ENCODE results near the gene INTU. TPM values are rescaled to one million over a fixed set of nuclear protein-coding genes. Genes with fewer than 3 reads are reported as not detected.
A peak's percentile ranks its signal among the peaks of the same experiment; 100 is the strongest.
"Not testable (repeated sequence)": the region's sequence is repeated elsewhere in the genome, so short reads cannot be mapped to it uniquely, and the experiment has no call there.

The INTU gene
- total RNA-seq: 10 to 100 TPM; 23.2 to 24.4 TPM
- 10 to 100 TPM; 13.7 to 18.7 TPM for polyA plus RNA-seq (ENCODE audit: insufficient read length in 2 of 2)
- long read RNA-seq, donor 1, partial matches to known transcripts: 6 of 6 reads
- long read RNA-seq, donor 1, other reads (novel, unspliced or antisense): 0 of 6 reads
- long read RNA-seq, donor 2, partial matches to known transcripts: 0 of 2 reads
- long read RNA-seq, donor 2, other reads (novel, unspliced or antisense): 0 of 2 reads
- long read RNA-seq, donor 3: 0 reads
- long read RNA-seq, donor 4, partial matches to known transcripts: 12 of 12 reads
- long read RNA-seq, donor 4, other reads (novel, unspliced or antisense): 0 of 12 reads

DNA sequence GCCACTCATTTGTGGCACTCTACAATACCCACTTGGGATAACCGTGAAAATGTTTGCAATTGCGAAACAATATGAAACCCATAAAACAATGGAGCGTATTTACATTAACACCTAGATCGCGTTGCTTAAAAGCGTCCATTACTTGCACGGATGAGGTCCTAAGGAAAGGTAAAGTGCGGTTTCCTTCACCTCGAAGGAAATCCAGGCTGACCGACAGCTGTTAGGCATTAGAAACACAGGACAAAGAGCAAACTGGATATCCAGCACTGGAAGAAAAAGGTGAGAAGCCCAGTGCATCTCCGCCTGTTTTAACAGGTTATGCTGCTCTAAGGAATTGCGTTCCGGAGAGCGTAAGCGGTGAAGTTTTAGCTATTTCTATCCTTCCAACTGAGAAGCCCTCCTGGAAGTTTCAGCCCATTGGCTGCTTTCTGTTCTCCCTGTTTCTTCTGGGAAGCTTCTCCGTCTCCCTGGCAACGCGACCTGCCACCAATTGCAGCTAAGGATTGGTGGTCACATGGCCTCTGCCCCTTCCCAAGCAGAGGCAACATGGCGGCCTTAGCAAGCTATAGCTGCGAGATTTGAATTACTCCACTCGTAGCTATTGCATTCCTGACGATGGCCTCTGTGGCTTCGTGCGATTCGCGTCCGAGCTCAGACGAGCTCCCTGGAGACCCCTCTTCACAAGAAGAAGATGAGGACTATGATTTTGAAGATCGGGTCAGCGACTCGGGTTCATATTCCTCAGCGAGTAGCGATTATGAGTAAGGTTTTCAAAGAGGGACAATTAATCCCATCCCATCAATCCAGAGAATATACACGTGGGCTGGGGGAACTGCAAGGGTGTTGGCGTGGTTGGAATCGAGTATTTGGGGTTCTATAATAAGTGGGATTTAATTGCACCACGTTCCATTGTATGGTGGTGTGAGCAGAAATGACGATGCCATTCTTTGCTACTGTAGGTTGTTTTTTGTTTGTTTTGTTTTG is at the start of gene INTU:
TSS of gene INTU (plus strand) at position 538 of the 984 bp plus-strand sequence. CDS start at position 616, 78 bp downstream.
- Histone ChIP-seq H3K27ac (ENCODE audit: low read depth, low read length) (peak within 1 kb of the TSS; percentile 85), H3K36me3 (ENCODE audit: control insufficient read depth, insufficient read depth, low read length) (no peaks in the 10 kb centered on the region), H3K27me3 (ENCODE audit: control insufficient read depth, insufficient read depth, low read length) (no peaks in the 10 kb centered on the region), H3K4me1 (ENCODE audit: control insufficient read depth, insufficient read depth, low read length) (no peaks in the 10 kb centered on the region), H3K4me3 (ENCODE audit: low read depth, low read length) (peak within 1 kb of the TSS; percentile 86), H3K9me3 (ENCODE audit: control insufficient read depth, insufficient read depth, low read length) (no peaks in the 10 kb centered on the region)
- peak; percentile 73 to 99 (median 91) for DNase-seq (ENCODE audit: low read depth in 4 of 6, low spot score in 6 of 6)
- WGBS (ENCODE audit: insufficient coverage): under 1% methylated on average over 23 of the region's 38 CpGs

- H3K27ac ChIP-seq (ENCODE audit: low read depth, low read length); H3K36me3 ChIP-seq (ENCODE audit: control insufficient read depth, insufficient read depth, low read length); H3K9me3 ChIP-seq (ENCODE audit: control insufficient read depth, insufficient read depth, low read length); DNase-seq (ENCODE audit: low read depth in 4 of 6, low spot score in 6 of 6); H3K27me3 ChIP-seq (ENCODE audit: control insufficient read depth, insufficient read depth, low read length); H3K4me3 ChIP-seq (ENCODE audit: low read depth, low read length); H3K4me1 ChIP-seq (ENCODE audit: control insufficient read depth, insufficient read depth, low read length): not testable (repeated sequence)
- 88% methylated on average over 2 of the region's 4 CpGs for WGBS (ENCODE audit: insufficient coverage)
These were observed 46.3 kb upstream of the INTU start for GRCh38 chr4:127586496-127586895.

GRCh38 chr4:127586922-127587571 is 45.7 kb upstream of the INTU start:
- Histone ChIP-seq H3K27ac (ENCODE audit: low read depth, low read length) (no peak overlapping the region), H3K9me3 (ENCODE audit: control insufficient read depth, insufficient read depth, low read length) (no peaks in the 10 kb centered on the region), H3K4me3 (ENCODE audit: low read depth, low read length) (no peak overlapping the region), H3K27me3 (ENCODE audit: control insufficient read depth, insufficient read depth, low read length) (no peaks in the 10 kb centered on the region), H3K4me1 (ENCODE audit: control insufficient read depth, insufficient read depth, low read length) (no peaks in the 10 kb centered on the region), H3K36me3 (ENCODE audit: control insufficient read depth, insufficient read depth, low read length) (no peaks in the 10 kb centered on the region)
- WGBS (ENCODE audit: insufficient coverage): 14% methylated on average over 1 of the region's 1 CpG
- peak in 2 of 6 donors; percentile 11 to 58 for DNase-seq (ENCODE audit: low read depth in 4 of 6, low spot score in 6 of 6)

GRCh38 chr4:127589153-127589552 is 43.6 kb upstream of the INTU start:
- H3K27ac ChIP-seq (ENCODE audit: low read depth, low read length); DNase-seq (ENCODE audit: low read depth in 4 of 6, low spot score in 6 of 6); H3K36me3 ChIP-seq (ENCODE audit: control insufficient read depth, insufficient read depth, low read length); H3K4me3 ChIP-seq (ENCODE audit: low read depth, low read length); H3K4me1 ChIP-seq (ENCODE audit: control insufficient read depth, insufficient read depth, low read length); H3K9me3 ChIP-seq (ENCODE audit: control insufficient read depth, insufficient read depth, low read length); H3K27me3 ChIP-seq (ENCODE audit: control insufficient read depth, insufficient read depth, low read length): not testable (repeated sequence)
- no CpG with 5 or more reads among the region's 12 CpGs for WGBS (ENCODE audit: insufficient coverage)

- no peaks in the 10 kb centered on the region for H3K4me1 ChIP-seq (ENCODE audit: control insufficient read depth, insufficient read depth, low read length)
These were observed 34.1 kb upstream of the INTU start for GRCh38 chr4:127598656-127599055.

DNA sequence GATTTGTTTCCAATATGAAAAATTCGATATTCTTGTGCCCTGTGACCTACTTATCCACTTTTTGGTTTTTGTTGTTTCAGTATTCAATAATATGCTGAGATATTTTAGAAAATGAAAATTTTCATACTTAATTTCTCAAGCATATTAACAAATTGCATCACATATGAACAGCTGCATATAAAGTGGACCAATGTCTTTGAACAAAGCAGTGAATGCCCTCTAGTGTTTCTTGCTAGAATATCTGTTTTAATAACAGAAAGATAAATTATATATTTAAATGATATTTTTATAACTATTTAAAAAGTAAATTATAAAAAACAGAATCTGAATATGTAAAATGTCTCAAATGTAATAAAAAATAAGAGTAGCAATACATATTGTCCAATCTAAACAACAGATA is 31.7 kb upstream of the INTU start:
- WGBS (ENCODE audit: insufficient coverage): no CpG with 5 or more reads among the region's 1 CpG

More at GRCh38 chr4:127598656-127599055, 34.1 kb upstream of the INTU start:
- H3K9me3 ChIP-seq (ENCODE audit: control insufficient read depth, insufficient read depth, low read length): no peaks in the 10 kb centered on the region
- H3K27me3 ChIP-seq (ENCODE audit: control insufficient read depth, insufficient read depth, low read length): no peaks in the 10 kb centered on the region
- no peak for DNase-seq (ENCODE audit: low read depth in 4 of 6, low spot score in 6 of 6)
- H3K36me3 ChIP-seq (ENCODE audit: control insufficient read depth, insufficient read depth, low read length): no peaks in the 10 kb centered on the region
- no peak overlapping the region for H3K27ac ChIP-seq (ENCODE audit: low read depth, low read length)
- no peak overlapping the region for H3K4me3 ChIP-seq (ENCODE audit: low read depth, low read length)

DNA sequence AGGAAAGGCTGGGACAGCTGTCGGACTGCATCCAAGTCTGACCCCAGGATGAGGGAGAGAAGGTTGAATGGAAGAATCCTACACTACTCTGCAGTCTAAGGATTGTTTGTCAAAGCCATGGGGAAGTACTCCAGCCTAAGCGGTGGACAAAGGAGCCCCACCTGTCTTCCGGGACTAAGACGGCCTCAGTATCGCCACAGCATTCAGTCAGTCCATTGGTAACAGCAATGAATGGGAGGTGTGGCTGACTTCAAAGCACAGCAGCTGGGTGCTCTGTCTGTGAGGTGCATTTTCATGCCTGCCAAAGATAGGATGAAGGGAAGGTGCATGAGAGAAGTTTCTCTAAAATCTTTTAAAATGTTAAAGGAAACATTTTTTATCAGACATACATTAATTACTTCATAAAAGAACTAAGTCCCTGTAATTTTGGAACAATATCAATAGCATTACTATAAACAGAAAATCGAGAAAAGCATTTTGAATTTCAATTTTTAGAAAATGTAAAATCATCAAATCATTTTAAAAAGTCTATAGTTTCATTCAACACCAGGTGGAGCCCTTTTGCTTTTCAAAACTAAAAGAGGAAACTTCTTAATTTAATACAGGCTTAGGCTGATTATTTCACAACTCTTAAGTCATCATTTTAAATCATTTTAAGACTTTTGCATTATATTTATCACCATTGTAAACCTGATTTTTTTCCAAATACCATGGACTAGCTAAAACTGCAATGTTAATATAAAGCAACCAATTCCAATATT is 27.6 kb upstream of the INTU start:
- Histone ChIP-seq H3K4me3 (ENCODE audit: low read depth, low read length) (no peak overlapping the region), H3K27me3 (ENCODE audit: control insufficient read depth, insufficient read depth, low read length) (no peaks in the 10 kb centered on the region), H3K4me1 (ENCODE audit: control insufficient read depth, insufficient read depth, low read length) (no peaks in the 10 kb centered on the region), H3K27ac (ENCODE audit: low read depth, low read length) (no peak overlapping the region), H3K9me3 (ENCODE audit: control insufficient read depth, insufficient read depth, low read length) (no peaks in the 10 kb centered on the region), H3K36me3 (ENCODE audit: control insufficient read depth, insufficient read depth, low read length) (no peaks in the 10 kb centered on the region)
- 14% methylated on average over 4 of the region's 6 CpGs for WGBS (ENCODE audit: insufficient coverage)
- peak in 3 of 6 donors; percentile 22 to 78 (median 56) for DNase-seq (ENCODE audit: low read depth in 4 of 6, low spot score in 6 of 6)

More for the DNA sequence above, 31.7 kb upstream of the INTU start:
- Histone ChIP-seq H3K27me3 (ENCODE audit: control insufficient read depth, insufficient read depth, low read length) (no peaks in the 10 kb centered on the region), H3K27ac (ENCODE audit: low read depth, low read length) (no peak overlapping the region), H3K36me3 (ENCODE audit: control insufficient read depth, insufficient read depth, low read length) (no peaks in the 10 kb centered on the region), H3K9me3 (ENCODE audit: control insufficient read depth, insufficient read depth, low read length) (no peaks in the 10 kb centered on the region), H3K4me1 (ENCODE audit: control insufficient read depth, insufficient read depth, low read length) (no peaks in the 10 kb centered on the region), H3K4me3 (ENCODE audit: low read depth, low read length) (no peak overlapping the region)
- peak in 1 of 6 donors; percentile 64 for DNase-seq (ENCODE audit: low read depth in 4 of 6, low spot score in 6 of 6)

DNA sequence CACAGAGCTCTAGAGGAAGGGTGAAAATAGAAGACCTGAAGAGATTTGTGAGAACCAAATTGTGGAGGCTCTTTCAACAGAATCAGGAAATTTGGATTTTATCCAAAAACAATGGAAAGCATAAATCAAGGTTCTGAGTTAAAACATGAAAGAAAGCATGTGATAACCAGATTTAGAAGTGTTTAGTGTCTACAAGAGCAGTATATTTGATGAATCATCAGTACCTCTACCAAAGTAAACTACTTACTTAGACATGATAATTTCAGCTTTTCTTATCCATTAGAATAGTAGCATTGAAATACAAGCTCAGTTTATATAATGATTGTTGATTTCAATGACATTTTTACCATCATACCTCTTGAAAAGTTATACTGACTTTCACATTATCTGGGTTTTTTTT is 25.9 kb upstream of the INTU start:
- no peaks in the 10 kb centered on the region for H3K36me3 ChIP-seq (ENCODE audit: control insufficient read depth, insufficient read depth, low read length)
- DNase-seq (ENCODE audit: low read depth in 4 of 6, low spot score in 6 of 6): no peak

GRCh38 chr4:127609484-127609883 is 23.3 kb upstream of the INTU start:
- no peak for DNase-seq (ENCODE audit: low read depth in 4 of 6, low spot score in 6 of 6)
- 100% methylated on average over 1 of the region's 5 CpGs for WGBS (ENCODE audit: insufficient coverage)
- no peak overlapping the region for H3K4me3 ChIP-seq (ENCODE audit: low read depth, low read length)
- no peaks in the 10 kb centered on the region for H3K36me3 ChIP-seq (ENCODE audit: control insufficient read depth, insufficient read depth, low read length)
- H3K9me3 ChIP-seq (ENCODE audit: control insufficient read depth, insufficient read depth, low read length): no peaks in the 10 kb centered on the region
- H3K4me1 ChIP-seq (ENCODE audit: control insufficient read depth, insufficient read depth, low read length): no peaks in the 10 kb centered on the region
- H3K27me3 ChIP-seq (ENCODE audit: control insufficient read depth, insufficient read depth, low read length): no peaks in the 10 kb centered on the region
- H3K27ac ChIP-seq (ENCODE audit: low read depth, low read length): no peak overlapping the region

More for the DNA sequence above, 25.9 kb upstream of the INTU start:
- H3K4me1 ChIP-seq (ENCODE audit: control insufficient read depth, insufficient read depth, low read length): no peaks in the 10 kb centered on the region
- no peaks in the 10 kb centered on the region for H3K9me3 ChIP-seq (ENCODE audit: control insufficient read depth, insufficient read depth, low read length)
- H3K27ac ChIP-seq (ENCODE audit: low read depth, low read length): no peak overlapping the region
- no peaks in the 10 kb centered on the region for H3K27me3 ChIP-seq (ENCODE audit: control insufficient read depth, insufficient read depth, low read length)
- no peak overlapping the region for H3K4me3 ChIP-seq (ENCODE audit: low read depth, low read length)

All from spinal cord (tissue), 10 donors.